Prostate gland (tissue), 2 donors: ENCODE data around the gene AGTRAP. TPM values are rescaled to one million over a fixed set of nuclear protein-coding genes. Genes with fewer than 3 reads are reported as not detected.

Experiments
- DNase-seq: peaks from one replicate; pipeline ENCODE4 v3.0.0-alpha.2; 2019; ENCODE audit warnings: low spot score
- H3K27ac ChIP-seq, 2 donors: fragments of 200-600 bp; sonication (generic); 2 replicates each; pipeline ENCODE4 v1.5.1; 2017 to 2019
- H3K27me3 ChIP-seq: fragments of 200-600 bp; sonication (generic); replicated peaks from 2 replicates; pipeline ENCODE4 v1.5.1; 2019; ENCODE audit not compliant: insufficient read depth
- H3K36me3 ChIP-seq, 2 donors: fragments of 200-600 bp; sonication (generic); 1 replicate in 1 of 2; 2 replicates in 1 of 2; pipeline versions ENCODE4 v1.5.1 to v1.8.1; 2017 to 2019
- H3K4me1 ChIP-seq: fragments of 200-600 bp; sonication (generic); replicated peaks from 2 replicates; pipeline ENCODE4 v1.5.1; 2019
- H3K4me3 ChIP-seq, 2 donors: fragments of 200-600 bp; sonication (generic); 2 replicates each; pipeline ENCODE4 v1.5.1; 2017 to 2019
- H3K9me3 ChIP-seq: fragments of 200-600 bp; sonication (generic); 2 replicates; pipeline ENCODE4 v1.5.1; 2017
- POLR2A ChIP-seq: fragments of 450-650 bp; IDR thresholded peaks from one replicate; pipeline ENCODE4 v1.6.1; 2016; ENCODE audit warnings: antibody characterized with exemption, mild to moderate bottlenecking
- POLR2AphosphoS5 ChIP-seq: sonication (generic); formaldehyde crosslinking; IDR thresholded peaks from one replicate; pipeline ENCODE4 v1.6.1; 2017; ENCODE audit warnings: antibody characterized with exemption
- whole genome bisulfite sequencing: methylation state at CpG from one replicate; pipeline ENCODE4 v1.1.5; 2018; 5-methylcytosine and 5-hydroxymethylcytosine counted together
- intact Hi-C: fragments of 100-400 bp; cut with DNase I; formaldehyde crosslinking; loops from one replicate; pipeline ENCODE4 v1.14.2; 2022
- total RNA-seq, 2 donors: library from RNA; depleted of rRNA; stranded (reverse); fragments of >200 nt; gene quantifications; one replicate each; pipeline ENCODE4 v1.1.0, GENCODE V29; 2016
- TF ChIP-seq, protein P1 (sequence below), 4 experiments: fragments of 200-600 bp in 2 of 4; fragments of 450-650 bp in 2 of 4; sonication (generic) in 2 of 4; IDR thresholded peaks; 1 replicate in 3 of 4; 2 replicates in 1 of 4; pipeline ENCODE4 v1.5.1; 2016 to 2019; ENCODE audit warnings: antibody characterized with exemption in 4 of 4, mild to moderate bottlenecking in 2 of 4, moderate library complexity in 2 of 4

The AGTRAP gene
- total RNA-seq, 2 donors from 2014 or later: 114 to 123 TPM

DNA sequence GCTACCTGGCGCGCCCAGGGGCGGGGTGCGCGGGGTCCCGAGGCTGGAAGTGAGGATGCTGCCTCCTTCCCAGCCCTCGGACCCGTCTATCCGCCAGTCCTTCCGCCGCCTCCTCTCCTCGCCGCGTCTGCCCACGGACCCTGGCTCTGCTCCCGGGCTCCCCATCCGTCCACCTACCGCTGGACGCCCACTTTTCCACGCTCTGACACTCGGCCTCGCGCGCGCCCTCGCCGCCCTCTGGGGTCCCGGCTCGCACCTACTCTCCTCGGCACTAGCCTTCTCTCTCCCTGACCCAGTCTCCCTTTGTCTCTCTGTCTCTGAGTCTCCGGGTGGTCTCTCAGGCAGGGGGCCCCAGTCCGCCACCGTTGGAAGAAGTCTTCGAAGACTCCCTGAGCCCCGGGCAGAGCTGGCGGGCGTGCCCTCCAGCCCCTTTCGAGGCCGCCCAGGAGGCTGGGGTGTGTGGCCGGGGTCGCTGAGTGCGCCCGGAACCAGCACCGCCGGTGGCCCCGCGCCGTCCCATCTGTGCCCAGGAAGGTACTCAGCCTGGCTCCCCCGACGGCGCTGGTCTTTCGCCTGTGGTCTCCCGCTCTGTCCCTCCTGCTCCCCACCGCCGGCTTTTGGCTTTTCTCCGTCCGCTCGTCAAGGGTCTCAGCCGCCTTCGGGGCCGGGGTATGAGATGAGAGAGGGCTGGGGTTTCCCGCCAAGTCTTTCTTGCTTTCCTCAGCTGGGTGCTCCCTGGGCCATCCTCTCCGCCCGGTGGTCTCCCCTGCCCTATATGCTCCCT, 43.8 kb upstream of the AGTRAP start:
- H3K4me3 ChIP-seq: peak overlapping the region in 1 of 2 donors; percentile 24
- no peak overlapping the region for H3K27ac ChIP-seq
- no peaks in the 10 kb centered on the region for H3K27me3 ChIP-seq
- no peak for DNase-seq
- TF ChIP-seq, protein P1, sequence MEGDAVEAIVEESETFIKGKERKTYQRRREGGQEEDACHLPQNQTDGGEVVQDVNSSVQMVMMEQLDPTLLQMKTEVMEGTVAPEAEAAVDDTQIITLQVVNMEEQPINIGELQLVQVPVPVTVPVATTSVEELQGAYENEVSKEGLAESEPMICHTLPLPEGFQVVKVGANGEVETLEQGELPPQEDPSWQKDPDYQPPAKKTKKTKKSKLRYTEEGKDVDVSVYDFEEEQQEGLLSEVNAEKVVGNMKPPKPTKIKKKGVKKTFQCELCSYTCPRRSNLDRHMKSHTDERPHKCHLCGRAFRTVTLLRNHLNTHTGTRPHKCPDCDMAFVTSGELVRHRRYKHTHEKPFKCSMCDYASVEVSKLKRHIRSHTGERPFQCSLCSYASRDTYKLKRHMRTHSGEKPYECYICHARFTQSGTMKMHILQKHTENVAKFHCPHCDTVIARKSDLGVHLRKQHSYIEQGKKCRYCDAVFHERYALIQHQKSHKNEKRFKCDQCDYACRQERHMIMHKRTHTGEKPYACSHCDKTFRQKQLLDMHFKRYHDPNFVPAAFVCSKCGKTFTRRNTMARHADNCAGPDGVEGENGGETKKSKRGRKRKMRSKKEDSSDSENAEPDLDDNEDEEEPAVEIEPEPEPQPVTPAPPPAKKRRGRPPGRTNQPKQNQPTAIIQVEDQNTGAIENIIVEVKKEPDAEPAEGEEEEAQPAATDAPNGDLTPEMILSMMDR (IDR thresholded peaks at IDR 0.05): no peak
- TF ChIP-seq POLR2A (no peak), POLR2AphosphoS5 (no peak)
- intact Hi-C loops: no loop called here
- peaks cover 6% of the 10 kb centered on the region for H3K4me1 ChIP-seq
- no peaks in the 10 kb centered on the region for H3K9me3 ChIP-seq
- WGBS: 13% methylated on average over 58 of the region's 64 CpGs
- no peaks in the 10 kb centered on the region for H3K36me3 ChIP-seq

- WGBS: 17% methylated on average over 6 of the region's 6 CpGs
- Histone ChIP-seq H3K4me1 (peaks cover 6% of the 10 kb centered on the region), H3K36me3 (no peaks in the 10 kb centered on the region), H3K9me3 (no peaks in the 10 kb centered on the region), H3K4me3 (no peak overlapping the region), H3K27me3 (no peaks in the 10 kb centered on the region), H3K27ac (no peak overlapping the region)
- DNase-seq: no peak
- TF ChIP-seq, protein P1 (IDR thresholded peaks at IDR 0.05): no peak
- TF ChIP-seq POLR2A (no peak), POLR2AphosphoS5 (no peak)
- intact Hi-C loops: no loop called here
Measured at GRCh38 chr1:11693024-11693590, 42.8 kb upstream of the AGTRAP start.

DNA sequence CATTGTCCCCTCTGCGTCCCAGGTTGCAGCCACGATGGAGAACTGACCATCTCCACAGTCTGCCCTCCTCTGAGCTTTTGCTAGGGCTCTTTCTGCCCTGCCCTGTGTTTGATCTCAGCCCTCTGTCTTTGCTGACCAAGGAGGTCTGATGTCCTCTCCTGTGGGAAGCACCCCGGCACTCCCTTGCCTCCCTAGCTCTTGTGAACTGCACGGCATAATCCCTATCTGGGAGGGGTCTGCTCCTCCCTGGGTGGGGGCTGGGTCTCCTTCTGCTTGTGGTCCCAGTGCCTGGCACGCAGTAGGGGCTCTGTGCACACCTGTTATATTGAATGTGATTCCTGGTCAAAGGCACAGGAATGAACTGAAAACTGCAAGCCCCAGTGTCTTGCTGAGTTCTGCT, 42.0 kb upstream of the AGTRAP start:
- H3K27me3 ChIP-seq: no peaks in the 10 kb centered on the region
- no peak overlapping the region for H3K4me3 ChIP-seq
- TF ChIP-seq, protein P1 (IDR thresholded peaks at IDR 0.05): no peak
- no peak for TF ChIP-seq POLR2AphosphoS5
- no peak for TF ChIP-seq POLR2A
- H3K9me3 ChIP-seq: no peaks in the 10 kb centered on the region
- H3K27ac ChIP-seq: no peak overlapping the region
- intact Hi-C loops: no loop called here
- H3K36me3 ChIP-seq: no peaks in the 10 kb centered on the region
- H3K4me1 ChIP-seq: peaks cover 6% of the 10 kb centered on the region
- DNase-seq: no peak
- 81% methylated on average over 5 of the region's 5 CpGs for WGBS

DNA sequence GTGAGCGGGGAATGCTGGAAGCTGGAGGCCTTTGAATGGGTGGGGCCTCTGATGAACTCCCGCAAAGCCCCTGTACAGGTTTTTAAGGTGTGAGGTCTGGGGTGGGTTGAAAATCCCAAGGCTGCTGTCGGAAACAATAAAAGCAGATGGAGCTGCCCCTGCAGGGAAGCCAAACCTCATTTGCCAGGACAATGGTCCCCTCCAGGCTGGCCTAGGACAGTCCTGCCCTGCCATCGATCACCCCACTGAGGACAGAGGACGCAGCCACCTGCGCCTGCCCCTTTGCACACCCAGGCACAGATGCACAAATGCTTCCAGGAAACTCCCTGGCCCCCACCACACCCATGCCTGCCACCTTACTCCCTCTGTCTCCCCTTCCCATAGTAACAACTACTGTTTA, 40.1 kb upstream of the AGTRAP start:
- TF ChIP-seq POLR2AphosphoS5 (no peak), POLR2A (no peak)
- TF ChIP-seq, protein P1 (IDR thresholded peaks at IDR 0.05): no peak
- WGBS: 82% methylated on average over 6 of the region's 6 CpGs
- Histone ChIP-seq H3K27me3 (no peaks in the 10 kb centered on the region), H3K4me3 (no peak overlapping the region), H3K27ac (no peak overlapping the region), H3K4me1 (peaks cover 5% of the 10 kb centered on the region), H3K9me3 (no peaks in the 10 kb centered on the region), H3K36me3 (no peaks in the 10 kb centered on the region)
- intact Hi-C loops: no loop called here
- no peak for DNase-seq
